ENCODE results near the gene MGLL.

GRCh38 chr3:127844326-127844942 is 22.1 kb upstream of the MGLL start:
- TF ChIP-seq, protein P1, sequence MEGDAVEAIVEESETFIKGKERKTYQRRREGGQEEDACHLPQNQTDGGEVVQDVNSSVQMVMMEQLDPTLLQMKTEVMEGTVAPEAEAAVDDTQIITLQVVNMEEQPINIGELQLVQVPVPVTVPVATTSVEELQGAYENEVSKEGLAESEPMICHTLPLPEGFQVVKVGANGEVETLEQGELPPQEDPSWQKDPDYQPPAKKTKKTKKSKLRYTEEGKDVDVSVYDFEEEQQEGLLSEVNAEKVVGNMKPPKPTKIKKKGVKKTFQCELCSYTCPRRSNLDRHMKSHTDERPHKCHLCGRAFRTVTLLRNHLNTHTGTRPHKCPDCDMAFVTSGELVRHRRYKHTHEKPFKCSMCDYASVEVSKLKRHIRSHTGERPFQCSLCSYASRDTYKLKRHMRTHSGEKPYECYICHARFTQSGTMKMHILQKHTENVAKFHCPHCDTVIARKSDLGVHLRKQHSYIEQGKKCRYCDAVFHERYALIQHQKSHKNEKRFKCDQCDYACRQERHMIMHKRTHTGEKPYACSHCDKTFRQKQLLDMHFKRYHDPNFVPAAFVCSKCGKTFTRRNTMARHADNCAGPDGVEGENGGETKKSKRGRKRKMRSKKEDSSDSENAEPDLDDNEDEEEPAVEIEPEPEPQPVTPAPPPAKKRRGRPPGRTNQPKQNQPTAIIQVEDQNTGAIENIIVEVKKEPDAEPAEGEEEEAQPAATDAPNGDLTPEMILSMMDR (conservative IDR thresholded peaks at IDR 0.05) = no peak
- no peak for TF ChIP-seq ZFX (IDR thresholded peaks at IDR 0.05)

Data from C4-2B (cell line).